HL-60 (cell line): ENCODE results near the gene FBLN1.

ENCODE experiments used
- GABPA ChIP-seq: IDR thresholded peaks from 2 replicates; pipeline ENCODE4 v1.6.1; 2012; ENCODE audit warnings: low read depth
- POLR2AphosphoS5 ChIP-seq: IDR thresholded peaks from 2 replicates; pipeline ENCODE4 v1.6.1; 2012; ENCODE audit warnings: low read depth
- SPI1 ChIP-seq: IDR thresholded peaks from 2 replicates; pipeline ENCODE4 v1.6.1; 2012; ENCODE audit warnings: low read depth, mild to moderate bottlenecking, borderline replicate concordance
- TF ChIP-seq, protein P1 (sequence below): IDR thresholded peaks from one replicate; pipeline ENCODE4 v1.5.1; 2011; ENCODE audit warnings: low read length, control low read depth, inconsistent platforms; ENCODE audit not compliant: insufficient read depth
- TF ChIP-seq, protein P2 (sequence below): IDR thresholded peaks from 2 replicates; pipeline ENCODE4 v1.6.1; 2012; ENCODE audit warnings: low read depth; ENCODE audit not compliant: insufficient replicate concordance

DNA sequence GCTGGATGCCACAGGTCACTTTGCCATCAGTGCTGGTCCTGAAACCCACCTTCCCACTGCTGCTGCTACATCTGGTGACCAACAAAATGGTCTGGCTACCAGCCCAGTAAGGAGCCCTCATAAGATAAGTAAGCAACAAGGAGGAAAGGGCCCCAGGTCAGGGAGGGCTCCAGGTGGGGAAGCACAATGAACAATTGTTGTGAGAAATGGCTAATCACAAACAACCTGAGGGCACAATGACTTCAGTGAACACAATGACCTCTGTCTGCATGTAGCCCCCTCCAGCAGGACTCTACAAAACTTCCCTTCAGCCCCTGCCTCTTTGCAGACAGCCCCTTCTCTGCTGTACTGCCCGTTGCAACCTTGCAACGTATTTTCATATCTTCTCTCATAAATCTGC, 19.4 kb upstream of the FBLN1 start:
- TF ChIP-seq, protein P1, sequence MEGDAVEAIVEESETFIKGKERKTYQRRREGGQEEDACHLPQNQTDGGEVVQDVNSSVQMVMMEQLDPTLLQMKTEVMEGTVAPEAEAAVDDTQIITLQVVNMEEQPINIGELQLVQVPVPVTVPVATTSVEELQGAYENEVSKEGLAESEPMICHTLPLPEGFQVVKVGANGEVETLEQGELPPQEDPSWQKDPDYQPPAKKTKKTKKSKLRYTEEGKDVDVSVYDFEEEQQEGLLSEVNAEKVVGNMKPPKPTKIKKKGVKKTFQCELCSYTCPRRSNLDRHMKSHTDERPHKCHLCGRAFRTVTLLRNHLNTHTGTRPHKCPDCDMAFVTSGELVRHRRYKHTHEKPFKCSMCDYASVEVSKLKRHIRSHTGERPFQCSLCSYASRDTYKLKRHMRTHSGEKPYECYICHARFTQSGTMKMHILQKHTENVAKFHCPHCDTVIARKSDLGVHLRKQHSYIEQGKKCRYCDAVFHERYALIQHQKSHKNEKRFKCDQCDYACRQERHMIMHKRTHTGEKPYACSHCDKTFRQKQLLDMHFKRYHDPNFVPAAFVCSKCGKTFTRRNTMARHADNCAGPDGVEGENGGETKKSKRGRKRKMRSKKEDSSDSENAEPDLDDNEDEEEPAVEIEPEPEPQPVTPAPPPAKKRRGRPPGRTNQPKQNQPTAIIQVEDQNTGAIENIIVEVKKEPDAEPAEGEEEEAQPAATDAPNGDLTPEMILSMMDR = no peak
- no peak for TF ChIP-seq GABPA
- no peak for TF ChIP-seq POLR2AphosphoS5
- TF ChIP-seq, protein P2, sequence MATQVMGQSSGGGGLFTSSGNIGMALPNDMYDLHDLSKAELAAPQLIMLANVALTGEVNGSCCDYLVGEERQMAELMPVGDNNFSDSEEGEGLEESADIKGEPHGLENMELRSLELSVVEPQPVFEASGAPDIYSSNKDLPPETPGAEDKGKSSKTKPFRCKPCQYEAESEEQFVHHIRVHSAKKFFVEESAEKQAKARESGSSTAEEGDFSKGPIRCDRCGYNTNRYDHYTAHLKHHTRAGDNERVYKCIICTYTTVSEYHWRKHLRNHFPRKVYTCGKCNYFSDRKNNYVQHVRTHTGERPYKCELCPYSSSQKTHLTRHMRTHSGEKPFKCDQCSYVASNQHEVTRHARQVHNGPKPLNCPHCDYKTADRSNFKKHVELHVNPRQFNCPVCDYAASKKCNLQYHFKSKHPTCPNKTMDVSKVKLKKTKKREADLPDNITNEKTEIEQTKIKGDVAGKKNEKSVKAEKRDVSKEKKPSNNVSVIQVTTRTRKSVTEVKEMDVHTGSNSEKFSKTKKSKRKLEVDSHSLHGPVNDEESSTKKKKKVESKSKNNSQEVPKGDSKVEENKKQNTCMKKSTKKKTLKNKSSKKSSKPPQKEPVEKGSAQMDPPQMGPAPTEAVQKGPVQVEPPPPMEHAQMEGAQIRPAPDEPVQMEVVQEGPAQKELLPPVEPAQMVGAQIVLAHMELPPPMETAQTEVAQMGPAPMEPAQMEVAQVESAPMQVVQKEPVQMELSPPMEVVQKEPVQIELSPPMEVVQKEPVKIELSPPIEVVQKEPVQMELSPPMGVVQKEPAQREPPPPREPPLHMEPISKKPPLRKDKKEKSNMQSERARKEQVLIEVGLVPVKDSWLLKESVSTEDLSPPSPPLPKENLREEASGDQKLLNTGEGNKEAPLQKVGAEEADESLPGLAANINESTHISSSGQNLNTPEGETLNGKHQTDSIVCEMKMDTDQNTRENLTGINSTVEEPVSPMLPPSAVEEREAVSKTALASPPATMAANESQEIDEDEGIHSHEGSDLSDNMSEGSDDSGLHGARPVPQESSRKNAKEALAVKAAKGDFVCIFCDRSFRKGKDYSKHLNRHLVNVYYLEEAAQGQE = no peak
- no peak for TF ChIP-seq SPI1
